ENCODE data around the gene FKBP7.
A peak's percentile ranks its signal among the peaks of the same experiment; 100 is the strongest.

Gene FKBP7

DNA sequence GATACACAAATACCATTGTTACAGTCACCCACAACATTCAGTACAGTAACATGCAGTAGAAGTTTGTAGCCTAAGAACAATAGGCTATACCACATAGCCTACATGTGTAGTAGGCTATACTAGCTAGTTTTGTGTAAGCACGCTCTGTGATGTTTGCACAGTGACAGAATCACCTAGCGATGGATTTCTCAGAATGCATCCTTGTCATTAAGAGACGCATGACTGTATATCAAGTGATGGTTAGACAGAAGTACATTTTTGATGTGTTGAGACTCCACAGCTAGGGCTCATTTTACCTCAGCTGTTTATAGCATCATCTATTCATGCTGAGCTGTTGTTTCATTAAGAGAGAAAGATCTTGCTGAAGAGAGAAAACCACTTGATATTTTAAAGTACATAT is 21.2 kb upstream of the FKBP7 start:
- Histone ChIP-seq H3K36me3 (peaks cover 82 to 100% (median 94%) of the 10 kb centered on the region in 11 experiments), H3K4me3 (no peak overlapping the region)
- TF ChIP-seq Cebpa-rat (IDR thresholded peaks at IDR 0.05) = no peak

DNA sequence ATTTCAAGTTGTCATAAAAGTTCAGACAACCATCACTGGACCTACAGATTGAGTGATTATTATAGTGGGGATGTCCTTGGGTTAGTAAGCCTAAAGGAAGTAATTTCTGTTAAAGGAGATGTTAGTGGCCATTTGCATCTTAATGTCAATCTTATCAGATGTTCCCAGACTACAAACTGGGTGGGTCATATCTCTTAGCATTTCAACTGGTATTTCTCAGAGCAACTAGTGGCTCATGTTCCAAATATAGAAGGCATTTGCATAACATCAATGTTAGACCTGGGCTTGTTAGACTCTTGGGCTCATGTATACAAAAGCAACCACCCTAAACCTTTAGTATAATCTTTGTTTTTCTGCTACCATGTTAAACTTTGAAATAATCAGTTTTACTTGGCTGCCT is 19.7 kb upstream of the FKBP7 start:
- no peak overlapping the region for H3K4me2 ChIP-seq
- H3K27ac ChIP-seq = no peak overlapping the region
- peaks cover 86 to 100% (median 94%) of the 10 kb centered on the region in 11 experiments for H3K36me3 ChIP-seq
- no peak overlapping the region for H3K9ac ChIP-seq
- no peak overlapping the region for H3K4me3 ChIP-seq
- no peaks in the 10 kb centered on the region for H3K9me3 ChIP-seq (replicated peaks in 1 of 11)
- TF ChIP-seq Cebpa-rat (IDR thresholded peaks at IDR 0.05) = no peak
- no peaks in the 10 kb centered on the region for H3K4me1 ChIP-seq
- H3K27me3 ChIP-seq = no peaks in the 10 kb centered on the region
- peaks cover 0 to 5% (median 0%) of the 10 kb centered on the region in 11 experiments; a peak in 1 of 22 replicates for H4K20me1 ChIP-seq

More for the DNA sequence above, 21.2 kb upstream of the FKBP7 start:
- no peaks in the 10 kb centered on the region for H3K4me1 ChIP-seq
- H3K4me2 ChIP-seq = no peak overlapping the region
- H4K20me1 ChIP-seq = 0 out of 22 replicates have a peak, but pooled peaks cover 0 to under 1% (median 0%) of the 10 kb centered on the region in 11 experiments
- H3K9me3 ChIP-seq (replicated peaks in 1 of 11) = no peaks in the 10 kb centered on the region
- H3K27me3 ChIP-seq = no peaks in the 10 kb centered on the region
- H3K9ac ChIP-seq = no peak overlapping the region
- no peak overlapping the region for H3K27ac ChIP-seq

DNA sequence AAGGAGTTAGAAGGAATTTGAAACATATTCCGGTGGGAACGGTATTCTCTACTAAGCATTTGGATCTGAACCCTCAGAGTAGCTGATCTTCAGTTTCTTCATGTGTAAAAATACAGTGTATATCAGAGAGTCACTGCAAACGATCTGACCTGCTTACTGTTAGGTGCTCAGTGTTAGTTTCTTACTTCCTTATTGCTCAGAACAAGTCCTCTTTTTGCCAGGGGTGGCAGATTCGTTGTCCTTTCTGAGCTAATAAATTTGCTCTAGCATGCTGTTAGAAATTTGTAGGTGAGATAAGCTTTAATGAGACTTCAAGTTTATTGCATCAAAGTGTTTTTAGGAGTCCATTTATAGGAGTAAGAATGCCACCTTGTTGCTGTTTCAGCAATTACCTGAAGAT is 17.6 kb upstream of the FKBP7 start:
- Histone ChIP-seq H3K4me3 (no peak overlapping the region), H3K4me1 (no peaks in the 10 kb centered on the region), H3K27me3 (no peaks in the 10 kb centered on the region), H3K4me2 (no peak overlapping the region), H3K27ac (no peak overlapping the region), H3K36me3 (peaks cover 79 to 100% (median 91%) of the 10 kb centered on the region in 11 experiments), H3K9ac (no peak overlapping the region), H3K9me3 (replicated peaks in 1 of 11) (no peaks in the 10 kb centered on the region), H4K20me1 (peaks cover 0 to 5% (median 0%) of the 10 kb centered on the region in 11 experiments; a peak in 1 of 22 replicates)
- no peak for TF ChIP-seq Cebpa-rat (IDR thresholded peaks at IDR 0.05)

DNA sequence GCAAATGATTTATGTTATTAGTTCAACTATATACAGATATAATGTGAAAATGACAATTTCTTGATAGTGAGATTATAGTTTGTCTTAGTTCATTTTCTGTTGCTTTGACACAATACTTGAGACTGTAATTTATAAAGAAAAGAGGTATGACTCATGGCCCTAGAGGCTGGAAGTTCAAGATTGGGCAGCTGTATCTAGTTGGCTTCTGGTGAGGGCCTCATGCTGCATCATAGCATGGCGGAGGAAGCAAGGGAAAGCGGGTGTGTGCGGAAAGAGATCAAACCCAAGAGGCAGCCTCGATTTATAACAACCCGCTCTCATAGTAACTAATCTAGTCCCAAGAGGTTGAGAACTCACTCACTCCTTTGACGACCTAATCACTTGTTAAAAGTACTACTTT is 13.2 kb upstream of the FKBP7 start:
- H3K27me3 ChIP-seq = no peaks in the 10 kb centered on the region
- no peaks in the 10 kb centered on the region for H3K4me1 ChIP-seq
- no peak overlapping the region for H3K4me2 ChIP-seq
- peaks cover 83 to 100% (median 93%) of the 10 kb centered on the region in 11 experiments for H3K36me3 ChIP-seq
- no peaks in the 10 kb centered on the region for H3K9me3 ChIP-seq (replicated peaks in 1 of 11)
- peaks cover 0 to 38% (median 8%) of the 10 kb centered on the region in 11 experiments; a peak in 10 of 22 replicates for H4K20me1 ChIP-seq
- TF ChIP-seq Cebpa-rat (IDR thresholded peaks at IDR 0.05) = no peak
- no peak overlapping the region for H3K27ac ChIP-seq
- no peak overlapping the region for H3K9ac ChIP-seq
- no peak overlapping the region for H3K4me3 ChIP-seq

DNA sequence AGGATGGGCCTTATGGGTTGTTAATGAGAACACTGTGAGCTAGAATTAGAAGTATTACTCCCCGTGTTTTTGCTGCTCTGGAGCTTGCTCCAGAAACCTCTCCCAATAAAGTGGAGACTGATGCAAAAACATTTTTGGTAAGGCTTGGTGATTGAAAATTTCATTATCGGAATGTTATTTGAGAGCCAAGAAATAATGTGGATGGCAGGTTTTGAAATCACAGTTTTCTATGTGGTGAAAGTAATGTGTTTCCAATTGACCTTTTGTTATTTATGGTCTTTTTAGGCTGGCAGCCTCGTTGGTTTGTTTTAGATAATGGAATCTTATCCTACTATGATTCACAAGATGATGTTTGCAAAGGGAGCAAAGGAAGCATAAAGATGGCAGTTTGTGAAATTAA is 7.0 kb upstream of the FKBP7 start:
- H3K9ac ChIP-seq = no peak overlapping the region
- no peak overlapping the region for H3K4me2 ChIP-seq
- no peaks in the 10 kb centered on the region for H3K27me3 ChIP-seq
- H3K36me3 ChIP-seq = peaks cover 40 to 59% (median 49%) of the 10 kb centered on the region in 11 experiments
- peaks cover 10 to 95% (median 50%) of the 10 kb centered on the region in 11 experiments; a peak in 16 of 22 replicates for H4K20me1 ChIP-seq
- no peaks in the 10 kb centered on the region for H3K9me3 ChIP-seq (replicated peaks in 1 of 11)
- H3K4me3 ChIP-seq = no peak overlapping the region
- H3K4me1 ChIP-seq = peaks cover 17 to 33% (median 23%) of the 10 kb centered on the region in 10 experiments
- no peak overlapping the region for H3K27ac ChIP-seq
- no peak for TF ChIP-seq Cebpa-rat (IDR thresholded peaks at IDR 0.05)

DNA sequence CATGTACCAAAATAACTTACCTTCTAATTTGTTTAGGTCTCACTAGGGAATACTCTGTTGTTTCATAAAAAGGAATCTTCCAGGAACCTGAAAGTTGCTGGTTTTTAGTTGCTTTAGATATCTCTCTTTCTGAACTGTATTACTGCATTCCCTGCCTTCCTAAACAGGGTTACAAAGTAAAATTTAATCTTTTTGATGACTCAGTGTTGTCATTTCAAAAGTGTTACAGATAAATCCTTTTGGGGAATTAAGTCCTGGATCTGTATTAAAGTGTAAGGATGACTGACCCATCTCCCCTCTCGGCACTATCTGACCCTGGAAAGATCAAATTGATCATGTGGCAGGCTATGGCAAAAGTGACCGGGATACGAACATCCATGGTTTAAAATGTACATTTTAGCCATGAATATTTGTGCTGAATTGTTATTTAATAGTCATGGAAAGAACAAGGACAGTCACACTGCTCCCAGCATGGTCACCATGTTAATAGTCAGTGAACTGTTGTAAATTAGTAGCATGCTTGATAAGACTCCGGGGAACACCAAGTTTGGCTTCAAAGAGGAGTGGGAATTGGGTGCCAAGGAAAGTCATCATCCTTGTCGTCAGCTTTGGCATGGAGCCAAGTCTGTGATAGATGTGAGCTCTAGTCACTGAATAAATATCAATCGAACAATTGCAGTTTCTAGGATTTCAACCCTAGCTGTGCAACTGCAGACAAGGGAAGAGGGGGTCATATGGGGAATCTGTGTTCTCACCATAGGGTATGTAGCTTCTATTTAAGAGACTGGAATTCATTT is 6.0 kb upstream of the FKBP7 start:
- no peak for TF ChIP-seq Cebpa-rat (IDR thresholded peaks at IDR 0.05)
- H3K9ac ChIP-seq = no peak overlapping the region
- peak overlapping the region in 3 of 11 experiments; percentile 3 to 15 (median 15); a peak in 1 of 22 replicates for H3K4me2 ChIP-seq
- peaks cover 33 to 50% (median 40%) of the 10 kb centered on the region in 11 experiments for H3K36me3 ChIP-seq
- no peaks in the 10 kb centered on the region for H3K9me3 ChIP-seq (replicated peaks in 1 of 11)
- H3K27me3 ChIP-seq = no peaks in the 10 kb centered on the region
- H3K4me3 ChIP-seq = no peak overlapping the region
- no peak overlapping the region for H3K27ac ChIP-seq
- peaks cover 22 to 38% (median 28%) of the 10 kb centered on the region in 10 experiments for H3K4me1 ChIP-seq
- peaks cover 10 to 86% (median 50%) of the 10 kb centered on the region in 11 experiments; a peak in 16 of 22 replicates for H4K20me1 ChIP-seq

DNA sequence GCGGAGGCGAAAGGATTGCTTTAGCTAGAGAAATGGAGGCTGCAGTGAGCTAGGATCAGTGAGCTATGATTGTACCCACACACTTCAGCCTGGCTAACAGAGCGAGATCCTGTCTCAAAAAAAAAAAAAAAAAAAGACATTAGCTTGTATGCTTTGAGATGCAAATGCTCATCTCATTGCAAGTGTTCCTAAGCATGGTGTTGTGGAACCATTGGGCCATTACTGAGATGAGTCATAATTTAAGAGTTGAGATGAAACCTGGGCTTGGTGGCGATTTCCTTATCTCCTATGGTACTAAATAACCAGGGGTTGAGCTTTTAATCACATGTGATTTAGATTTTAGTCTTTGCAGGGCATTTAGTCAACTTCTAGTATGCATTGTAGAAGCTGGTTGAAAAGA is 4.0 kb upstream of the FKBP7 start:
- Histone ChIP-seq H3K4me2 (peak overlapping the region; percentile 82 to 99 (median 92)), H4K20me1 (peaks cover 10 to 66% (median 46%) of the 10 kb centered on the region in 11 experiments; a peak in 15 of 22 replicates), H3K27me3 (no peaks in the 10 kb centered on the region), H3K27ac (no peak overlapping the region), H3K4me3 (peak overlapping the region in 7 of 10 experiments; percentile 74 to 90 (median 83); a peak in 6 of 20 replicates), H3K9ac (0 out of 22 replicates have a peak overlapping the region, but pooled peaks of 1 of the 11 experiments have one; percentile 89), H3K4me1 (peaks cover 26 to 48% (median 35%) of the 10 kb centered on the region in 10 experiments), H3K36me3 (peaks cover 17 to 30% (median 21%) of the 10 kb centered on the region in 11 experiments), H3K9me3 (replicated peaks in 1 of 11) (no peaks in the 10 kb centered on the region)
- TF ChIP-seq Cebpa-rat (IDR thresholded peaks at IDR 0.05) = no peak

DNA sequence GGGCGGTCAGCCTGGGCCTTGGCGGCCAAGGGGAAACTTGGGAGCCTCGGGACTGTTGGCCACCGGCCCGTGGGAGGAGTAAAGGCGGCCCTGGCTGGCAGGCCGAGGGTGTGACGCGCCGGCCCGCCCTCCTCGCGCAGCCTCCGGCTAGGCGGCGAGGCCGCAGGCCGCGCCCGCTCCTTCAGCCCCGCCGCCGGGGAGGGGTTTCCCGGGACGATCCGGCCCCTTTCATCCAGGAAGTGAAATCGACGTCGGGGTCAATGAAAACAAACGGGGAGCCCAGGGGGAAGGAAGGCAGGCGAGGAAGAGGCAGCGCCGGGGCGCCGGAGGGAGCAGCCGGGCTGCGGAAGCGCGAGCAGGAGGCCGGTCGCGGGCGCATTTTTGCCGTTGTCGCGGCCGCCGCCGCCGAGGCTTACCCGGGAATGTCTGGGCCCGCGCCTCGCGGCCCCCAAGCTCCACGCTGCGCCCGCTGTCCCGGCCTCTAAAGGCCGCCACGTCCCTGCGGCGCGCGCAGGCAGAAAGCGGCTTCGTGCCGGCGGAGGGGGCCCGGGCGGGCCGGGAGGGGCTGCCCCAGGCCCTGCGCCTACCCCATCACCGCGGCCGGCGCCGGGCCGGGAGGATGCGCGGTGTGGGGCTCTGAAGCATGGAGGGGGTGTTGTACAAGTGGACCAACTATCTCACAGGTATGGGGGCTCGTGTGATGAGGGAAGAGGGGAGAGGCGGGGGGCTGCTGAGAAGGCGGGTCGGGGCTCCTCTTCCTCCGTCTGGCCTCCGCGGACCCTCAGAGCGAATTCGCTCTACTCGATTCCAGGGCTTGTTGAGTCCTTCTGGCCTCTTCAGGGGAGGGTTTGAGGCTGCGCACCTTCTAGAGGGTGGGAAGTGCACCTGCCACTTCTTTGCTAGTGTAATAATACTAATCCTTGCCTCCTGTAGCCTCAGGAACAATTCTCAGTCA is 2.1 kb upstream of the FKBP7 start, which contains the start of gene PLEKHA3:
PLEKHA3 (plus strand) TSS at position 231 of the 955 bp plus-strand sequence; CDS start at position 644, 413 bp downstream.
- Histone ChIP-seq H3K27ac (peak within 1 kb of the TSS; percentile 72 to 93 (median 87)), H3K4me3 (peak within 1 kb of the TSS; percentile 74 to 91 (median 86)), H3K4me1 (peaks cover 26 to 67% (median 44%) of the 10 kb centered on the region in 10 experiments), H3K9ac (peak within 1 kb of the TSS; percentile 86 to 92 (median 89)), H4K20me1 (peaks cover 10 to 47% (median 40%) of the 10 kb centered on the region in 11 experiments; a peak in 15 of 22 replicates), H3K27me3 (no peaks in the 10 kb centered on the region), H3K4me2 (peak within 1 kb of the TSS; percentile 82 to 99 (median 92)), H3K9me3 (replicated peaks in 1 of 11) (no peaks in the 10 kb centered on the region), H3K36me3 (peaks cover 0 to 10% (median 2%) of the 10 kb centered on the region in 11 experiments; a peak in 11 of 22 replicates)
- TF ChIP-seq Cebpa-rat (IDR thresholded peaks at IDR 0.05) = no peak
